Activated T-helper 1 cell treated with anti-CD3 and anti-CD28 coated beads, Interleukin-12 subunit alpha, Interleukin-12 subunit beta, Interleukin-2, Interleukin-4 antibody, amounts not matched to agents 30 ng/mL and 10 ng/mL and 1 ng/mL, durations not matched to agents 14 hours and 24 hours and 36 hours (primary cell): ENCODE results near the gene CXCR1. TPM values are rescaled to one million over a fixed set of nuclear protein-coding genes. Genes with fewer than 3 reads are reported as not detected.

Experiments
- DNase-seq: peaks from one replicate; pipeline ENCODE4 v3.0.0; 2021; ENCODE audit warnings: low spot score
- H3K27ac Mint-ChIP-seq: one replicate; pipeline ENCODE4 v1.8.0; 2021; ENCODE audit warnings: mild to moderate bottlenecking, mixed read lengths
- H3K27me3 Mint-ChIP-seq: one replicate; pipeline ENCODE4 v1.8.0; 2022; ENCODE audit warnings: mild to moderate bottlenecking, moderate library complexity, mixed read lengths; ENCODE audit not compliant: insufficient read depth
- H3K36me3 Mint-ChIP-seq: one replicate; pipeline ENCODE4 v1.8.0; 2021; ENCODE audit warnings: low read depth, mixed read lengths
- H3K4me1 Mint-ChIP-seq: one replicate; pipeline ENCODE4 v1.8.0; 2021; ENCODE audit warnings: low read depth, mixed read lengths
- H3K4me3 Mint-ChIP-seq: one replicate; pipeline ENCODE4 v1.8.0; 2021; ENCODE audit warnings: mild to moderate bottlenecking, moderate library complexity, mixed read lengths
- H3K9me3 Mint-ChIP-seq: one replicate; pipeline ENCODE4 v1.8.0; 2021; ENCODE audit warnings: mixed read lengths
- intact Hi-C: fragments of 100-400 bp; cut with micrococcal nuclease; formaldehyde crosslinking; loops from one replicate; pipeline ENCODE4 v1.15.1; 2024
- total RNA-seq: library from RNA; stranded (reverse); gene quantifications from 2 replicates; pipeline ENCODE4 v1.2.3, GENCODE V29; 2022

The CXCR1 gene
- total RNA-seq, 1 donor from 2014 or later, result not detected

DNA sequence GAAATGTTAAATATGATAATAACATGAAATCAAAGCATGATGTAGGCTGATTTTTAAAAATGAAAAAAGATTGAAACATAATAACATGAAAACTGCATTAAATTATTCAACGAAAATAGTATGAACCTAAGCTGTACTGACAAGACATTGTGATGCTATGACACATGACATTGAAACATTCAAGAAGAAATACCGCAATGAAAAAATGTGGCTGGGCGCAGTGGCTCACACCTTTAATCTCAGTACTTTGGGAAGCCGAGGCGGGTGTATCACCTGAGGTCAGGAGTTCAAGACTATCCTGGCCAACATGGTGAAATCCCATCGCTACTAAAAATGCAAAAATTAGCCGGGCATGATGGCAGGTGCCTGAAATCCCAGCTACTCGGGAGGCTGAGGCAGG lies 14.6 kb downstream of the CXCR1 start:
- DNase-seq, result no peak
- H3K4me3 Mint-ChIP-seq, result no peak overlapping the region
- peaks cover 24% of the 10 kb centered on the region for H3K27me3 Mint-ChIP-seq
- H3K4me1 Mint-ChIP-seq, result peaks cover 8% of the 10 kb centered on the region
- no peak overlapping the region for H3K27ac Mint-ChIP-seq
- H3K36me3 Mint-ChIP-seq, result no peaks in the 10 kb centered on the region
- intact Hi-C loops, result no loop called here
- H3K9me3 Mint-ChIP-seq, result no peaks in the 10 kb centered on the region

DNA sequence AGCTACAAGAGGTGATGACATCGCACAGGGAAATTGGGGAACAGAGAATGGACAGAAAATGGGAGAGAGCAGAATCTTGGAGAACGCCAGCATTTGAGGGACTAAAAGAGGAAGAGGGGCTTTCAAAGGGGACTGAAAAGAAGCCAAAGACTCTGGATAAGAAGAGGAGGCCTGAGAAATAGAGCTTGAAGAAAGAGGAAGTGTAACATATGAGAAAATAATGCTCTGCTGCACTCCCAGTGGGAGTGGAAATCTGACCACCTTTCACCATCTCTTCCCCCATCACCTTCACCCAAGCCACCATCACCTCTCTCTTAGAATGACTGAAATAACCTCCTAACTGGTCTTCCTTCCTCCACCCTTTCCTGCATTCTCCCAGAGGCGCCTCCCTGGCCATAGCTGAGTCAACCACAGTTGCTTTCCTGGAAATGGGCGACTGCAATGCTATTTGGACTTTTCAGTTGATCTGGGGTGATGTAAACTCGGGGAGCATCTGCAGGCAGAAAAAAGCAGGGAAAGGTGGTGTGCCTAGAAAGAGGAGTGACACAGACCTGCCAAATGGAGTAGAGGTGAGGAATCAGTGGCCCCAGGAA lies 16.8 kb downstream of the CXCR1 start:
- intact Hi-C loops, result no loop called here
- no peaks in the 10 kb centered on the region for H3K9me3 Mint-ChIP-seq
- peaks cover 16% of the 10 kb centered on the region for H3K27me3 Mint-ChIP-seq

DNA sequence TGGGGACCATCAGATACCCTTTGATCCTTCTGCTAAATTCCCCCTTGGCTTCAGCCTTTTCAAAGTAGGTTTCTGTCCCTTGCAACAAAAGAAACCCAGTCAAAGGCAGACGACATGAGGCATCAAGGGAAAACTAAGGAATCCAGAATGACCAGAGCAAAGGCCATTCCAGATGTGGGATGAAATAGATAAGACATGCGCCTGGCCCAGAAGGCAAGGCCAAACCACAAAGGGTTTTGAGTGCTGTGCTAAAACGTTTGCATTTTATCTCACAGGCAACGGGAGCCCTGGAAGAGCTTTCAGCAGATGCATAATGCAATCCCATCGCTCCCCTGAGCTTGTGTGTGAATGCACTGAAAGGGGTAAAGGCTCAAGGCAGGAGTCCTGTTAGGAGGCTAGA lies 17.7 kb downstream of the CXCR1 start:
- DNase-seq, result no peak
- intact Hi-C loops, result no loop called here
- Mint-ChIP-seq H3K9me3 (no peaks in the 10 kb centered on the region), H3K4me3 (no peak overlapping the region), H3K36me3 (no peaks in the 10 kb centered on the region), H3K27ac (no peak overlapping the region), H3K27me3 (peaks cover 16% of the 10 kb centered on the region), H3K4me1 (peaks cover 8% of the 10 kb centered on the region)

More for the DNA sequence above, 16.8 kb downstream of the CXCR1 start:
- Mint-ChIP-seq H3K4me1 (peaks cover 8% of the 10 kb centered on the region), H3K27ac (no peak overlapping the region), H3K4me3 (no peak overlapping the region), H3K36me3 (no peaks in the 10 kb centered on the region)
- DNase-seq, result no peak

DNA sequence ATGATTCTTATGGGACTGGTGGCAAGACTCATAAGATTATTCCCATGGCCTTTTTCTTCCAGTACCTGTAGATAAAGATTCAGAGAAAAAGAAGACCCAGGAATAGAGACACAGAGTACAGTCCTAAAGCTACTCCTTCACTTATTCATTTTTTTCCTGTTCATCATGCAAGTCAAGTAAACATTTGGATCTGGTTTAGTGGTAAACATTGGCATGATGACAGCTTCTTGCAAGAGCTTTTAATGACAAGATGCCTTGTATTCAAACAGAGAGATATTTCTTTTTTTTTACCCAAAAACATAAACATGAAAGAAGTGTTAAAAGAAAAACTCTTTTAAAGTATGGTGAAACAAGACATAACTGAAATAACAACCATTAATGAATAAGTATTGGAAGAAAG lies 20.7 kb downstream of the CXCR1 start:
- intact Hi-C loops, result no loop called here
- Mint-ChIP-seq H3K27me3 (peaks cover 17% of the 10 kb centered on the region), H3K36me3 (no peaks in the 10 kb centered on the region), H3K9me3 (no peaks in the 10 kb centered on the region), H3K27ac (no peak overlapping the region), H3K4me1 (peaks cover 8% of the 10 kb centered on the region), H3K4me3 (no peak overlapping the region)
- DNase-seq, result no peak

DNA sequence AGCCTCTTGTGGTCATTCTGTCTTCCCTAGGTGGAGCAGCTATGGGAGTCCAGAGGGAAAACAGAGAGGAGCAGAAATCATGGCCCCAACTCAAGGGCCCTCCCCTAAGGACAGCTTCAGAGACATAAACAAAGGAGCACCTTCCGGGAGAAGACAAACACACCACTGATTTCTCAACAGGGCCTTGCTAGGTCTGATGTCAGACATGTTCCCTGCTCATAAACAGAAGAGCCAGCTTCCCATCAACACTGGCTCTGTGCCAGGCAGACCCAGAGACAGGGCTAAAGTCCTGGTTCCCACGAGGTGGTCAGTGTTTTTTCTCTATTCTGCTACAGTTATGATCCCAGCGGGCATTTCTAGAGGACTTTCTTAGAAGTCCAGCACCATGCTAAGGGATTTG lies 21.6 kb downstream of the CXCR1 start:
- Mint-ChIP-seq H3K4me1 (peaks cover 6% of the 10 kb centered on the region), H3K9me3 (no peaks in the 10 kb centered on the region), H3K27ac (no peak overlapping the region), H3K4me3 (no peak overlapping the region), H3K27me3 (peaks cover 11% of the 10 kb centered on the region), H3K36me3 (no peaks in the 10 kb centered on the region)
- DNase-seq, result no peak
- intact Hi-C loops, result no loop called here

DNA sequence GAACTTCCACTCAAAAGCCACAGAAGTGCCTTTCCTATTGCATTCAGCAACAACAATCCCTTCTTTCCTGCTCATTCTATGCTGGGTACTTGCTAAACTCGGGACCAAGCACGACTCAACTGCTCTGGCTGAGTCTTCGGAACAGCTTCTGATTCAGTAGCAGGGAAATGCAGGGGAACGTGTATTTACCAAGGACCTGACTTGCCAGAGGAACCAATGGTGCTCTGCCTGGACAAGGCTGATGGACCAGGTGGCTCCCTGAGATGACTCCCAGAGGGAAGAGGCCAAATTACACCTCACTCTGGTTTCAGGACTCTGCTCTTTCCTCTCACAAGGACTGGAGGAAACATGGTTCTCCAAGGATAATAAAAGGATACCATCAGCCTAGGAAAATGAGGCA lies 28.7 kb downstream of the CXCR1 start:
- Mint-ChIP-seq H3K9me3 (no peaks in the 10 kb centered on the region), H3K27ac (no peak overlapping the region), H3K4me3 (no peak overlapping the region), H3K27me3 (peaks cover 8% of the 10 kb centered on the region), H3K36me3 (no peaks in the 10 kb centered on the region), H3K4me1 (no peaks in the 10 kb centered on the region)
- DNase-seq, result no peak
- intact Hi-C loops, result no loop called here

DNA sequence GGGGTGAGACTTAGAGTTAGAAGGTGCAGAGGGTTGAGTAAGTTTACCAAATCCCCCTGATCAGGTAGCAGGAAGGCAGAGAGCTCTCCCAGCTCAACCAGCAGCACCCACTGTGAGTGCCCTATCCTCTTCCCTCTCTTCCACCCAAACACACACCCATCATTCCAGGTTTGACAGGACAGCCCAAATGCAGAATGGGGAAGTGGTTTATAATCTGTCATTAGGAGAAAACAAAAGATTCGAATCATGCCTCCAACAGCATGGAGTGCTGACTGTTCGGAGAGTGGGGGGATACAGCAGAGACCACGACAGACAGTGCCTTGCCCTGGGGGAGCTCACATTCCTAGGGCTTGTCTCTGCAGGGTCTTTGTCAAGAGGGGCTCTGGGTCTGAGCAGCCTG lies 29.2 kb downstream of the CXCR1 start:
- Mint-ChIP-seq H3K36me3 (no peaks in the 10 kb centered on the region), H3K27ac (no peak overlapping the region), H3K9me3 (no peaks in the 10 kb centered on the region), H3K4me3 (no peak overlapping the region), H3K27me3 (peaks cover 8% of the 10 kb centered on the region), H3K4me1 (no peaks in the 10 kb centered on the region)
- intact Hi-C loops, result no loop called here
- no peak for DNase-seq

DNA sequence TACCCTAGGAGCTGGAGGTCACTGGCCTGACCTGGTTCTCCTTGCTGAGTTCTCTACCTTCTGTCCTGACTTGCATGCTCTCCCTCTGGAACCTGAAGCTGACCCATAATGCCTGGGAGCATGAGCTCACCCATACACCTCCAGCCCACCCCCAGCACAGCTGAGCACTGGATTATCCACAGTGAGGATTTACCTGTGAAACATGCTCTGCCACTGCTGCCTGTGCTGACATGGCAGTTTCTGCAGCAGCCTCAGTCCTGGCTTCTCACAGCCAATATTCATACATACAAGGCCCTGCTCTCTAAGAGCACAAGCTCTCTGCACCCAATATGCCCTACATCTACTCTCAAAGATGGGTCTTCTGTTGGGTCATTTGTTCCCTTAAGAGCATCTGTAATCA lies 35.9 kb downstream of the CXCR1 start:
- intact Hi-C loops, result no loop called here
- Mint-ChIP-seq H3K4me3 (no peak overlapping the region), H3K4me1 (peaks cover 4% of the 10 kb centered on the region), H3K27me3 (peaks cover 7% of the 10 kb centered on the region), H3K36me3 (no peaks in the 10 kb centered on the region), H3K27ac (no peak overlapping the region), H3K9me3 (no peaks in the 10 kb centered on the region)
- no peak for DNase-seq

- intact Hi-C loops, result no loop called here
- H3K4me3 Mint-ChIP-seq, result no peak overlapping the region
- DNase-seq, result no peak
- H3K9me3 Mint-ChIP-seq, result no peaks in the 10 kb centered on the region
- H3K27me3 Mint-ChIP-seq, result peaks cover 7% of the 10 kb centered on the region
- peaks cover 9% of the 10 kb centered on the region for H3K4me1 Mint-ChIP-seq
- H3K27ac Mint-ChIP-seq, result no peak overlapping the region
- H3K36me3 Mint-ChIP-seq, result no peaks in the 10 kb centered on the region
Observed at GRCh38 chr2:218130377-218130776, 36.4 kb downstream of the CXCR1 start.

GRCh38 chr2:218129458-218130135 lies 37.2 kb downstream of the CXCR1 start:
- peaks cover 7% of the 10 kb centered on the region for H3K27me3 Mint-ChIP-seq
- no peak for DNase-seq
- no peaks in the 10 kb centered on the region for H3K36me3 Mint-ChIP-seq
- H3K27ac Mint-ChIP-seq, result no peak overlapping the region
- peaks cover 11% of the 10 kb centered on the region for H3K4me1 Mint-ChIP-seq
- no peaks in the 10 kb centered on the region for H3K9me3 Mint-ChIP-seq
- H3K4me3 Mint-ChIP-seq, result no peak overlapping the region
- intact Hi-C loops, result no loop called here

- Mint-ChIP-seq H3K4me1 (peaks cover 11% of the 10 kb centered on the region), H3K27me3 (peaks cover 7% of the 10 kb centered on the region), H3K36me3 (no peaks in the 10 kb centered on the region), H3K27ac (no peak overlapping the region), H3K9me3 (no peaks in the 10 kb centered on the region), H3K4me3 (no peak overlapping the region)
- DNase-seq, result no peak
- intact Hi-C loops, result no loop called here
Observed at GRCh38 chr2:218128781-218129457, 37.8 kb downstream of the CXCR1 start.

GRCh38 chr2:218127929-218128455 lies 38.8 kb downstream of the CXCR1 start:
- DNase-seq, result no peak
- no peaks in the 10 kb centered on the region for H3K36me3 Mint-ChIP-seq
- H3K27me3 Mint-ChIP-seq, result peaks cover 7% of the 10 kb centered on the region
- no peak overlapping the region for H3K27ac Mint-ChIP-seq
- no peaks in the 10 kb centered on the region for H3K9me3 Mint-ChIP-seq
- peaks cover 11% of the 10 kb centered on the region for H3K4me1 Mint-ChIP-seq
- intact Hi-C loops, result no loop called here
- no peak overlapping the region for H3K4me3 Mint-ChIP-seq

DNA sequence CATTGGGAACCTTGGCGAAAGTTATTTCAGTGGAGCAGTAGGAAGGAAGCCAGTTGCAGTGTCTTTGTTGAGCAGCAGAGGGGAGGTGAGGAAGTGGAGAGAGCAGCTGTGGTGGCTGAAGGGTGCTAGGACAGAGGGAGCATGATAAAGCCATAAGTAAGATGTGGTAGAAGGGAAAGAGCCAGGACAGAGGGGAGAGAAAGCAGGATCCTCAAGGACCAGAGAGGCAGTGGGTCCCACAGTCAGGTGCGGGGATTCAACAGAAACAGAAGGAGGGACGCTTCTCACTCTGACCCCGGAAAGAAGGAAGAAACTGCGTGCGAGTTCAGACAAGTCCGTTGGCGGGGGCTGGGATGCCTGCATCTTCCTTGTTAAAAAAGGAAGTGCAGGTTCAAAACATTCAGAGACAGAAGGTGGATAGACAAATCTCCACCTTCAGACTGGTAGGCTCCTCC lies 41.1 kb downstream of the CXCR1 start, which contains the start of gene CXCR2:
TSS of gene CXCR2 (plus strand) at position 403 of the 455 bp plus-strand sequence. CDS start 8,774 bp downstream, outside the sequence.
- intact Hi-C loops, result no loop called here
- peak within 1 kb of the TSS; percentile 40 for H3K4me3 Mint-ChIP-seq
- peaks cover 11% of the 10 kb centered on the region for H3K27me3 Mint-ChIP-seq
- no peak for DNase-seq
- peaks cover 11% of the 10 kb centered on the region for H3K4me1 Mint-ChIP-seq
- peak within 1 kb of the TSS; percentile 5 for H3K27ac Mint-ChIP-seq
- peaks cover 11% of the 10 kb centered on the region for H3K9me3 Mint-ChIP-seq
- H3K36me3 Mint-ChIP-seq, result no peaks in the 10 kb centered on the region
